Testis (tissue), 3 donors: ENCODE measurements around the gene DZIP1L. TPM values are rescaled to one million over a fixed set of nuclear protein-coding genes. Genes with fewer than 3 reads are reported as not detected.

ENCODE experiments used
- DNase-seq: peaks from one replicate; pipeline ENCODE4 v3.0.0-alpha.2; 2019
- H3K27ac ChIP-seq, 2 donors: fragments of 200-600 bp; sonication (generic); one replicate each; pipeline ENCODE4 v1.5.1; 2019
- H3K27me3 ChIP-seq: fragments of 200-600 bp; sonication (generic); one replicate; pipeline ENCODE4 v1.5.1; 2019
- H3K36me3 ChIP-seq: fragments of 200-600 bp; sonication (generic); one replicate; pipeline ENCODE4 v1.5.1; 2017; ENCODE audit warnings: low read depth; ENCODE audit errors: missing control alignments
- H3K4me1 ChIP-seq: fragments of 200-600 bp; sonication (generic); one replicate; pipeline ENCODE4 v1.5.1; 2019
- H3K4me3 ChIP-seq, 2 donors: fragments of 200-600 bp; sonication (generic); one replicate each; pipeline ENCODE4 v1.5.1; 2017 to 2019
- H3K9me3 ChIP-seq: fragments of 200-600 bp; sonication (generic); one replicate; pipeline ENCODE4 v1.5.1; 2017
- POLR2A ChIP-seq: fragments of 450-650 bp; IDR thresholded peaks from one replicate; pipeline ENCODE4 v1.6.1; 2017; ENCODE audit warnings: antibody characterized with exemption, mild to moderate bottlenecking, moderate library complexity
- WGBS, 2 donors: methylation state at CpG; one replicate each; pipeline ENCODE4 v1.1.5; 2018; 5-methylcytosine and 5-hydroxymethylcytosine counted together
- intact Hi-C: fragments of 100-400 bp; cut with DNase I; formaldehyde crosslinking; loops from one replicate; pipeline ENCODE4 v1.15.1; 2023; ENCODE audit warnings: low total_unique reads
- polyA plus RNA-seq: library from polyadenylated mRNA; stranded (reverse); fragments of 350-450 nt; fragmentation: Illumina TruSeq; extraction: RNeasy Lipid Tissue Mini Kit (QIAGEN cat#74804); gene quantifications from one replicate; pipeline ENCODE4 v1.2.3, GENCODE V29; 2014; ENCODE audit warnings: low read depth, low replicate concordance; ENCODE audit not compliant: insufficient read depth
- total RNA-seq, 2 donors: library from RNA; depleted of rRNA; stranded (reverse); fragments of >200 nt; gene quantifications; one replicate each; pipeline ENCODE4 v1.2.3, GENCODE V29; 2016
- TF ChIP-seq, protein P1 (sequence below), 3 experiments: fragments of 450-650 bp in 2 of 3; fragments of 200-600 bp in 1 of 3; sonication (generic) in 1 of 3; IDR thresholded peaks; one replicate each; pipeline ENCODE4 v1.5.1; 2016 to 2019; ENCODE audit warnings: antibody characterized with exemption in 3 of 3, mild to moderate bottlenecking in 2 of 3, moderate library complexity in 1 of 3

DZIP1L gene
- total and polyA plus RNA-seq, 3 donors from 2014 or later = 6.6 to 24.6 (median 22.1) TPM

DNA sequence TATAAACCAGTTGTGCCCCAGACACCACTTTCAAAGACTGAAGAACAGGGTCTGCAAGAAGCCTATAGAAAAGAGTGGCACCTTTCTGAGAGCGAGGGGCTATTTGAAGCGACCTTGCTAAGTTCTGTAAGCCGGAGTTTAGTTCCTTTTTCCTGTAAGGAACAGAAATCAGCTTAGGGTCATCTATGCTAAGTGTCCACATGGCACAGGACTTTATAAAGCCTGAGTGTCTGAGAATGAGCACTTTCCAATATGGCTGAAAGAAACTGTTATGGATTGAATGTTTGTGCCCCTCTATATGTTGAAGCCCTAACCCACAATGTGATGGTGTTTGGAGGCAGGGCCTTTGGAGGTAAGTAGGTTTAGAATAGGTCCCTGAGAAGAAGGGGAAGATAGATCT, 20.8 kb upstream of the DZIP1L start:
- intact Hi-C loops = no loop called here

DNA sequence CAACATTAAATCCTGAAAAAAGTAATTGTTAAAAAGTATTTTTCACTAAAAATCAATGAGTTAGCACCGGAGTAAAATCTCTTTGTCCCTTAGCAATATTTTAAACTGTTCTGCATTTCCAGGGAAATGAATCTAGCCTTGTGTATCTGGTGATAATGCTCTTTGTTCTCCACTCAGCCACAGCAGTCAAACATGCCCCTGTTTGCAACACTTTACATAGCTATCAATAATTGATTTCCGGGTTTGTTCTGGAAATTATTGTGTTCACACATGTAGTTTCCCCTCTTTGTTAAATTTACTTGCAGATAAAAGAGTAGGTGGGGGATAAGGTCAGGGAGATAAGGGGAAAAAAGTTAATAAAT, 20.4 kb upstream of the DZIP1L start:
- no peak for TF ChIP-seq POLR2A
- TF ChIP-seq, protein P1, sequence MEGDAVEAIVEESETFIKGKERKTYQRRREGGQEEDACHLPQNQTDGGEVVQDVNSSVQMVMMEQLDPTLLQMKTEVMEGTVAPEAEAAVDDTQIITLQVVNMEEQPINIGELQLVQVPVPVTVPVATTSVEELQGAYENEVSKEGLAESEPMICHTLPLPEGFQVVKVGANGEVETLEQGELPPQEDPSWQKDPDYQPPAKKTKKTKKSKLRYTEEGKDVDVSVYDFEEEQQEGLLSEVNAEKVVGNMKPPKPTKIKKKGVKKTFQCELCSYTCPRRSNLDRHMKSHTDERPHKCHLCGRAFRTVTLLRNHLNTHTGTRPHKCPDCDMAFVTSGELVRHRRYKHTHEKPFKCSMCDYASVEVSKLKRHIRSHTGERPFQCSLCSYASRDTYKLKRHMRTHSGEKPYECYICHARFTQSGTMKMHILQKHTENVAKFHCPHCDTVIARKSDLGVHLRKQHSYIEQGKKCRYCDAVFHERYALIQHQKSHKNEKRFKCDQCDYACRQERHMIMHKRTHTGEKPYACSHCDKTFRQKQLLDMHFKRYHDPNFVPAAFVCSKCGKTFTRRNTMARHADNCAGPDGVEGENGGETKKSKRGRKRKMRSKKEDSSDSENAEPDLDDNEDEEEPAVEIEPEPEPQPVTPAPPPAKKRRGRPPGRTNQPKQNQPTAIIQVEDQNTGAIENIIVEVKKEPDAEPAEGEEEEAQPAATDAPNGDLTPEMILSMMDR (IDR thresholded peaks at IDR 0.05) = no peak
- no peaks in the 10 kb centered on the region for H3K4me1 ChIP-seq
- H3K9me3 ChIP-seq = no peaks in the 10 kb centered on the region
- no peaks in the 10 kb centered on the region for H3K36me3 ChIP-seq
- H3K4me3 ChIP-seq = no peak overlapping the region
- H3K27ac ChIP-seq = no peak overlapping the region
- intact Hi-C loops = no loop called here
- WGBS, 2 donors = 72 to 74% methylated on average over 2 of the region's 2 CpGs
- H3K27me3 ChIP-seq = no peaks in the 10 kb centered on the region
- DNase-seq = no peak

More for the DNA sequence above, 20.8 kb upstream of the DZIP1L start:
- no peak for DNase-seq
- H3K27me3 ChIP-seq = no peaks in the 10 kb centered on the region
- no peaks in the 10 kb centered on the region for H3K9me3 ChIP-seq
- no peaks in the 10 kb centered on the region for H3K4me1 ChIP-seq
- WGBS, 2 donors = 87 to 89% methylated on average over 3 of the region's 3 CpGs
- no peak overlapping the region for H3K27ac ChIP-seq
- no peak overlapping the region for H3K4me3 ChIP-seq
- H3K36me3 ChIP-seq = no peaks in the 10 kb centered on the region
- TF ChIP-seq POLR2A = no peak
- TF ChIP-seq, protein P1 (IDR thresholded peaks at IDR 0.05) = no peak

DNA sequence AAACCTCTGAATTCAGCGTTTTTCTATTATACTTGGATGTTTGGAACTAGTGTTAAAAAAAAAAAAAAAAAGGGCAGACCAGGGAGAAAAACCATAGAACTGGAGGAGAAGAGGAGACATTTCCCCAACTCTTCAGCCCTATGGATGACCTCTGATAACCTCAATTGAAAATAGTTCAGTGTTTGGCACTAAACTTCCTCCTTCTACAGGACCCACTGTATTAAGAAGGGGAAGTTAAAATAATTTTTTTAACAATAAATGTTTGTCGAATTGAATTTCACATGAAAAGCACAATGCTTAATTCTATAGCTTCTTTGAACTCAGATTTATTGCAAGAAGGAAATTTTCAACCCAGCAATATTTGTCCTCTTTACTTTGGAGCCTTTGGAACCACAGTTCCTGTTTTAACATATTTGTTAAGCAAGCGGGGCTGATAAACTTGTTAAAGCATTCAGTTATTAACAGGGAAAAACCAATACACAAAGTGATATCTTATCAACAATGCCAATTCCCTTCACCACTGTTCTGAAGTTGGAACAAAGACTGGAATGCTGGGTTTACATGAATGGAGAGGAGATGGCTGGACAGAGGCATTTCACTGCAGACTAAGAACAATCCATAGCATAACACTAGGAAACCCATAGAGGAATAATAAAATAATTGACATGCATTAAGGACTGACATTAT, 19.9 kb upstream of the DZIP1L start:
- Histone ChIP-seq H3K27me3 (no peaks in the 10 kb centered on the region), H3K9me3 (no peaks in the 10 kb centered on the region), H3K4me1 (no peaks in the 10 kb centered on the region), H3K36me3 (no peaks in the 10 kb centered on the region), H3K27ac (no peak overlapping the region), H3K4me3 (no peak overlapping the region)
- TF ChIP-seq POLR2A = no peak
- TF ChIP-seq, protein P1 (IDR thresholded peaks at IDR 0.05) = no peak
- WGBS, 2 donors = 76 to 87% methylated on average over 3 of the region's 3 CpGs
- intact Hi-C loops = no loop called here
- DNase-seq = no peak

DNA sequence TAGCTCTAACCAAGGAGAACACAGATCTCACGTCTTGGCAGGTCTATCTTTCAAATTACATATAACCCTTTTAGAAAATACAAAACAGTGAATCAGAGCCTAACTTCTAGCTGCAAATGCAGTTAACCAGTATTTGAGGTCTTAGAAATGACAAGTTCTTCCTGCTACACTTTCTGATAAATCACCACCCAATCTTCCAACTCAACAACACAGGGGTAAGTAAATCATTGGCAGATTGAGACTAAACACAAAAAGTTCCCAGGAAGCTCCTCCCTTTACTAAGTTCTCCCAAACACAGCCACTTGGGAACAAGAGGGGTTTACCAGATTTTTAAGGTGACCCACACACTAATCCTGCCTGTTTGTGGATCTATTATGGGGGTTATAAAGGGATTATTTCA, 16.8 kb upstream of the DZIP1L start, which contains the start of gene A4GNT:
TSS of gene A4GNT (minus strand) at position 152 of the 400 bp plus-strand sequence. CDS start 1,134 bp downstream, outside the sequence.
- DNase-seq = no peak
- Histone ChIP-seq H3K9me3 (no peaks in the 10 kb centered on the region), H3K4me3 (no peak within 1 kb of the TSS), H3K36me3 (no peaks in the 10 kb centered on the region), H3K4me1 (no peaks in the 10 kb centered on the region), H3K27ac (no peak within 1 kb of the TSS), H3K27me3 (no peaks in the 10 kb centered on the region)
- TF ChIP-seq POLR2A = no peak
- TF ChIP-seq, protein P1 (IDR thresholded peaks at IDR 0.05) = no peak
- intact Hi-C loops = no loop called here
- 68 to 83% methylated on average over 1 of the region's 1 CpG for WGBS, 2 donors
